ENCODE measurements around the gene PDZRN3. TPM values are rescaled to one million over a fixed set of nuclear protein-coding genes. Genes with fewer than 3 reads are reported as not detected.

The PDZRN3 gene
- total RNA-seq, 1 donor from 2014 or later = 21.9 TPM

GRCh38 chr3:73404435-73404834 is 220.3 kb downstream of the PDZRN3 start:
- Mint-ChIP-seq H3K36me3 (ENCODE audit: unreplicated experiment) (peaks cover 4% of the 10 kb centered on the region), H3K4me3 (ENCODE audit: unreplicated experiment) (no peak overlapping the region), H3K27ac (ENCODE audit: unreplicated experiment) (no peak overlapping the region), H3K4me1 (ENCODE audit: low read depth, unreplicated experiment) (peaks cover 21% of the 10 kb centered on the region), H3K9me3 (ENCODE audit: unreplicated experiment) (peaks cover 8% of the 10 kb centered on the region), H3K27me3 (ENCODE audit: unreplicated experiment) (no peaks in the 10 kb centered on the region)
- TF ChIP-seq CTCF (IDR thresholded peaks at IDR 0.05; ENCODE audit: partially characterized antibody, unreplicated experiment) = no peak
- DNase-seq = no peak

GRCh38 chr3:73403444-73403843 is 221.3 kb downstream of the PDZRN3 start:
- Mint-ChIP-seq H3K9me3 (ENCODE audit: unreplicated experiment) (peaks cover 8% of the 10 kb centered on the region), H3K27ac (ENCODE audit: unreplicated experiment) (no peak overlapping the region), H3K4me1 (ENCODE audit: low read depth, unreplicated experiment) (peaks cover 16% of the 10 kb centered on the region), H3K4me3 (ENCODE audit: unreplicated experiment) (no peak overlapping the region), H3K27me3 (ENCODE audit: unreplicated experiment) (no peaks in the 10 kb centered on the region), H3K36me3 (ENCODE audit: unreplicated experiment) (peaks cover 4% of the 10 kb centered on the region)
- no peak for TF ChIP-seq CTCF (IDR thresholded peaks at IDR 0.05; ENCODE audit: partially characterized antibody, unreplicated experiment)
- no peak for DNase-seq

GRCh38 chr3:73401616-73402279 is 223.0 kb downstream of the PDZRN3 start:
- H3K4me3 Mint-ChIP-seq (ENCODE audit: unreplicated experiment) = no peak overlapping the region
- peak overlapping the region; percentile 53 for H3K27ac Mint-ChIP-seq (ENCODE audit: unreplicated experiment)
- TF ChIP-seq CTCF (IDR thresholded peaks at IDR 0.05; ENCODE audit: partially characterized antibody, unreplicated experiment) = no peak
- no peak for DNase-seq
- H3K4me1 Mint-ChIP-seq (ENCODE audit: low read depth, unreplicated experiment) = peaks cover 14% of the 10 kb centered on the region
- H3K9me3 Mint-ChIP-seq (ENCODE audit: unreplicated experiment) = peaks cover 10% of the 10 kb centered on the region
- peaks cover 4% of the 10 kb centered on the region for H3K36me3 Mint-ChIP-seq (ENCODE audit: unreplicated experiment)
- H3K27me3 Mint-ChIP-seq (ENCODE audit: unreplicated experiment) = no peaks in the 10 kb centered on the region

GRCh38 chr3:73401059-73401458 is 223.7 kb downstream of the PDZRN3 start:
- H3K4me1 Mint-ChIP-seq (ENCODE audit: low read depth, unreplicated experiment) = peaks cover 14% of the 10 kb centered on the region
- H3K36me3 Mint-ChIP-seq (ENCODE audit: unreplicated experiment) = peaks cover 4% of the 10 kb centered on the region
- peaks cover 10% of the 10 kb centered on the region for H3K9me3 Mint-ChIP-seq (ENCODE audit: unreplicated experiment)
- DNase-seq = no peak
- no peak for TF ChIP-seq CTCF (IDR thresholded peaks at IDR 0.05; ENCODE audit: partially characterized antibody, unreplicated experiment)
- H3K4me3 Mint-ChIP-seq (ENCODE audit: unreplicated experiment) = no peak overlapping the region
- no peak overlapping the region for H3K27ac Mint-ChIP-seq (ENCODE audit: unreplicated experiment)
- H3K27me3 Mint-ChIP-seq (ENCODE audit: unreplicated experiment) = no peaks in the 10 kb centered on the region

GRCh38 chr3:73399666-73400253 is 225.0 kb downstream of the PDZRN3 start:
- DNase-seq = no peak
- H3K27ac Mint-ChIP-seq (ENCODE audit: unreplicated experiment) = no peak overlapping the region
- peaks cover 13% of the 10 kb centered on the region for H3K4me1 Mint-ChIP-seq (ENCODE audit: low read depth, unreplicated experiment)
- H3K27me3 Mint-ChIP-seq (ENCODE audit: unreplicated experiment) = no peaks in the 10 kb centered on the region
- H3K4me3 Mint-ChIP-seq (ENCODE audit: unreplicated experiment) = no peak overlapping the region
- H3K36me3 Mint-ChIP-seq (ENCODE audit: unreplicated experiment) = peaks cover 4% of the 10 kb centered on the region
- H3K9me3 Mint-ChIP-seq (ENCODE audit: unreplicated experiment) = peaks cover 10% of the 10 kb centered on the region
- TF ChIP-seq CTCF (IDR thresholded peaks at IDR 0.05; ENCODE audit: partially characterized antibody, unreplicated experiment) = no peak

Data from glutamatergic neuron (in vitro differentiated cells).